ENCODE data around the gene UROD.

DNA sequence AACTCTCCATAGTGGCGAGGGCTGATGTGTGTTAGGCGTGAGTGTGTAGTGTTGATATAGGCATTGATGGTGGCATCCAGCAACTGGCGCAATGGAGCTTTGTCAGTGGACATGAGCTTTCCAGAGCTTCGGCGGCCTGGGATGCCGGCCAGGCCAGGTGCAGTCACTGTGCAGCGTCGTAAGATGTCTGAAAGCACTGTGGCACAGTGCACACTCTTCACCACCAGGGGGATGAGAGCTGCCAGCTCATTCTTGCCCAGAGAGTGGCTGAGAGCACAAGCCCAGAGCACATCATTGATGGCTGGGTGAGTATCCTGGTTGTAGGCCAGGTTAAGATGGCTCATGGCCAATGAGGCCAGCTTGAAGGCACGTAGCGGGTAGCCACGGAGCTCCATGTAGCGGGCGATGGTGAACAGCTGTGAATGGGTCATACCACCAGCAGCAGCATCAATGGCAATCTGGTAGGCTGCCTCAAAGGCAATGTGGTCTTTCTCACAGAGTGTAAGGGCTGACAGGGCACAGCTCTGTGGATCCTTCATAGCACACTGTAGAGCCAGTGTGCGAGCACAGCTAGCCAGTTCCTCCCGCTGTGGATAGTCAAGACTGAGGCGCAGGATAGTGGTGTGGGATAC is 6.7 kb downstream of the UROD start:
- TF ChIP-seq, protein P1, sequence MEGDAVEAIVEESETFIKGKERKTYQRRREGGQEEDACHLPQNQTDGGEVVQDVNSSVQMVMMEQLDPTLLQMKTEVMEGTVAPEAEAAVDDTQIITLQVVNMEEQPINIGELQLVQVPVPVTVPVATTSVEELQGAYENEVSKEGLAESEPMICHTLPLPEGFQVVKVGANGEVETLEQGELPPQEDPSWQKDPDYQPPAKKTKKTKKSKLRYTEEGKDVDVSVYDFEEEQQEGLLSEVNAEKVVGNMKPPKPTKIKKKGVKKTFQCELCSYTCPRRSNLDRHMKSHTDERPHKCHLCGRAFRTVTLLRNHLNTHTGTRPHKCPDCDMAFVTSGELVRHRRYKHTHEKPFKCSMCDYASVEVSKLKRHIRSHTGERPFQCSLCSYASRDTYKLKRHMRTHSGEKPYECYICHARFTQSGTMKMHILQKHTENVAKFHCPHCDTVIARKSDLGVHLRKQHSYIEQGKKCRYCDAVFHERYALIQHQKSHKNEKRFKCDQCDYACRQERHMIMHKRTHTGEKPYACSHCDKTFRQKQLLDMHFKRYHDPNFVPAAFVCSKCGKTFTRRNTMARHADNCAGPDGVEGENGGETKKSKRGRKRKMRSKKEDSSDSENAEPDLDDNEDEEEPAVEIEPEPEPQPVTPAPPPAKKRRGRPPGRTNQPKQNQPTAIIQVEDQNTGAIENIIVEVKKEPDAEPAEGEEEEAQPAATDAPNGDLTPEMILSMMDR (IDR thresholded peaks at IDR 0.05), result peak in 5 of 7 experiments; percentile 76 to 95 (median 79)
- no peak for TF ChIP-seq POLR2A (IDR thresholded peaks at IDR 0.05)

Data from stomach (tissue), 4 donors.